NCI-H82 (cell line): ENCODE results near the gene HBEGF.

Experiments
- DNase-seq: peaks from one replicate; lab custom pipeline; 2025; lab: John Stamatoyannopoulos, UW

Gene HBEGF

DNA sequence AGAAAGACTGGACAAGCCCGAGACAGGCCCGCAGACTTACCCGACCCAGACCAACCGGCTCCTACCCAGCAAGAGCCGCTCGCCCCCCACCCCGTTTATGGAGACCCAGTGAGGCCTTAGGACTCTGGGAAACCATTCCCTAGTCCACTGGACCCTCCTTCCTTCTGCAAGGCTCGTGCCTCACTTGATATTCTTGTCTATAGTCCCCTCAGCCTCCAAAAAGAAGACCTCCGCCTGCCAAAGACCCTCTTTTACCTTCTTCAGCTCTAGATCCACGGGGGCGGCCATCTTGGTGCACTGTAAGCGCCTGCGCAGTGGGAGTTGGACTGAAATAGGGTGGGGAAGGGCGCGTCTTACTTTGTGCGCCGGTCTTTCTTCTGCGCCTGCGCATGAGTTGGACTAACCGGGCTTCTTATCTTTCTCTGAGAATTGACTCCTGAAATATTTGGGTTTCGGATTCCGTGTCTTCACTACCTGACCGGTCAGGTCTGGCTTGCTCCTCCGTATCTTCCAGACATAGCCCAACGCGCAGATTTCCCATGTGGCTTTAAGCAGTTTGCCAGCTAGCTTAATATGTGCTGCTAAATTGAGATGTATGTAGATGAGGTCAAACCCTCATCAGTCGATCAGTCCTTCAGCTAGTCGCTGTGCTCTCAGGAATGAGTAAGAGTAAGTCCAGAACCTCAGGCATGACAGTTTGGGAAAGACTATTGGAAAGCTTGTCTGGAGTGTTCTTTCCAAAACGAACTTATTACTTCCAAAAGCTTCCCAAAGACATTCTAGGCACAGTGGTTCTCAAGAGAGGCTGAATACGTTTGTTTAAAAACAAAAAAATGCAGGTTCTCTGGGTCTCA, 43.4 kb downstream of the HBEGF start, which contains the start of gene PFDN1:
PFDN1 (minus strand) TSS at position 316 of the 854 bp plus-strand sequence; CDS start at position 288, 28 bp downstream.
- DNase-seq, result peak; percentile 96

DNA sequence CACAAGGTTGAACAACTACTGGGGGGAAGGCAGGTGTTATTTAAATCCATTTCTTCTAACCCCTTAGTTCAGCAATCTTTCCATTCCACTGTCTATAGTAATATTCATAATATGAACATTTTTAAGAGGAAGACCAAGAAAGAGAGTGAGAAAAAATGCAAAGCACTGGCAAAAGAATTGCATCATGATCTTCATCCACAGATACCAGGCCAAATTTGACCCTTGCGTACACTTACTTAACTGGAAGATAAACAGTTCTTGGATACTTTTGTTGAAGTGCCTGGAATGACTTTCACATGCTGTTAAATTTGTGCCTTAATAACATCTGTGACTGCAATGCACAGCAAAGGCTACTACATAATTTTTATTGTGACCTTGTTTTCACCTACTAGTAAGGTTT, 45.3 kb downstream of the HBEGF start:
- no peak for DNase-seq

DNA sequence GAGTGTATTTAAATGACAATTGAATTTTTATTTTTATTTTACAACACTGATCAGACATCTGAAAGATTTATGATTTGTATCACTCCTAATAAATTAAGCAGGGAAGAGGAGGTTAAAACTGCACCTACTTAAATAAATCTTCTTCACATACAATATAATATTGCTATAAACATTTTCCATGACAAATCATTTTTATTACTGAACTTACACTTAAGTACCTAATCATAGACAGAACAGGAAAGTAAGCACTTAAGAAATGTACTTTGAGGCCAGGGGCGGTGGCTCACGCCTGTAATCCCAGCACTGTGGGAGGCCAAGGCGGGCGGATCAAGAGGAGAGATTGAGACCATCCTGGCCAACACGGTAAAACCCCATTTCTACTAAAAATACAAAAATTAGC, 47.3 kb downstream of the HBEGF start:
- no peak for DNase-seq

DNA sequence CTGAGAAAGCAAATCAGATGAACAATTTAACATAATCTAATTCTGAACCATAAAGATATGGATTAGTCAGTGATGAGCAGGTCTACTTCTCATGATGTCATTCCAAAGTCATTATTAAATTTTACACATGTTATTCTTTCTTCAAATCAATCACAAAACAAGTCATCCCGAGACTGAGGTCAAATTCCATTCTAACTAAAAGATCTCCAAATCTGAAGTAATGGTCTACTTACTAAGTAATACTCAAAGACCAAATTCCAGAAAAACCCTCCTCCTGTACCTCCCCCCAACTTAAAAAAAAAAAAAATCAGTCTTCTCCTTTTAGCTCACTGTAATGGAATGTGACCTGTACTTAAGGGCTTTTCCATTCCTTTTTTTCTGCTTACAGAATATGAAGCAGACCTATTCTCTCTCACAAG, 48.2 kb downstream of the HBEGF start:
- no peak for DNase-seq

DNA sequence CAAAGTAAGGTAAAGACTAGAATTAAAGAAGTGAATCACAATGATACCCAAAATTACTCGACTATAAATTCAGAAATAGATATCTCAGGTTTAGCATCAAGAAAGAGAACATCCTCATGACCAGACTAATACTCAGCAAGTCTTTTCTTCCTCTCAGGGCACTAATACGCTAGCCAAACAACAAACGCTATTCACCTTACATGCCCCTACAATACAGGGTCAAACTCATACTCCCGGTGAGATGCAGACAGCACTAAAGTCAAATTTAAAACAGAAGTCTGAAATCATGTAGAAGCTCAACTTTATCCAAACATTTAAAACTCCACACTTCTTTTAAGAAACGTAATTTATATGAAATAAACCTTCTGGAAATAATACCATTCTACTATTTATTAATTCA, 49.1 kb downstream of the HBEGF start:
- DNase-seq, result peak; percentile 15

DNA sequence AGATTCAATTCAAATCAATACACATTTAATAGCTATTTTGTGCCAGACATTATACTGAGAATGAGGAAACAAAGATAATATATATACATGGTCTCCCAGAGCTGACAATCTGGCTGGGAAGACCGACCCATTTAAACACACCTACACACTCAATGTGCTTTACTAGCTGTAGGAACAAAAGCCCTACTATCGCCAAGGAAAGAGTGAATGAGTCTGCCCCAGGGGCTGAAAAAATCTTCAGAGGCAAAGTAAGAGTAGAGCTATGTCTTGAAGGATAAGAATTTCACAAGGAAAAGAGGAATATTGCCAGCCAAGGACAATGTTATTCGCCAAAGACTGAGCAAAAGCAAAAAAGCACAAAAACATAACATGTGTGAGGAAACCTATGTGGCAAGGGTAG, 50.1 kb downstream of the HBEGF start:
- no peak for DNase-seq

DNA sequence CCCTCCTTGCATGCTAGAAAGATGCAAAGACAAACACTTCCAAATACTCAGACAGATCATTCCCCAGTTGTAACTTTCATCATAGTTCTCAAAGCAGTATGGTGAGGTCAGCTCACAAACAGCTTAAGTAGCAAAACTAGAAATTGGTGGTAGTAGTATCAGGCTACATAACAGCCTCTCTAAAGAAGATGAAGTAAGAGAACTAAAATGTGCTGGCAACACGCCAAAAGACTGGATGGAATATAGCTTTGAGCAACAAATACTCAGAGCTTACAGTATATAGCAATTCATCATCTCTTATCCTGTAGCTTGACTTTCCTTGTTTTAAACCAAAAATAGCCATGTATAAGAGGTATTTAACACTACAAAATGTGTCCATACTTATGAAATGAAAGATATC, 51.0 kb downstream of the HBEGF start:
- DNase-seq, result peak; percentile 58

DNA sequence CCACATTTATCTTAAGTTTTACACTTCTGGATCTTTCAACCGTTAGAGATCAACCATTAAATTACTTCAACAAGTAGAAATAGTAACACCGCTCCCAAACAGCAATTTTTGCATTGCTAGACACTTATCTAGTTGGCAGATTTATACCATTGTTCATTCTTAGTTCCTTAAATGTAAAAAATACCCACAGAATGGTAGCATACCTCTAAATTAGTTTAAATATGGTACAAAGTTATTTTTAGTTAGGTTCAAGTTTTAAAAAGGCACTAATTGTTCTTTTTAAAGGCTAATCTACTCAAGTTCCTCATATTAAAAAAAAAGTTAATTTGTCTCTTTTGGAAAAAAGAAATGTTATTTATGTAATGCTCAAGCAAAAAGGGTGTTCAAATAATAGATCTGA, 51.6 kb downstream of the HBEGF start:
- no peak for DNase-seq

DNA sequence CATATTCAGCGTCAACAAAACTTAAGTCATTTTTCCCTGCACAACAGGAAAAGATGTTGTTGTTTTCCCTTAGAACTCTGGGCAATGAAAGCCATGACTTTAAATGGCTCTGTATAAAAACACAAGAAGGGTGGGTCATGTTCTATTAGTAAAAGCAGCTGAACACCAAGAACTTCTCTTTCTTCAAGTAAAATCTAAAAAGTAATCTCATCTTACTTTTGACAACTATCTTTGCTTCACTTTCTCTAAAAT, 52.6 kb downstream of the HBEGF start:
- DNase-seq, result no peak

DNA sequence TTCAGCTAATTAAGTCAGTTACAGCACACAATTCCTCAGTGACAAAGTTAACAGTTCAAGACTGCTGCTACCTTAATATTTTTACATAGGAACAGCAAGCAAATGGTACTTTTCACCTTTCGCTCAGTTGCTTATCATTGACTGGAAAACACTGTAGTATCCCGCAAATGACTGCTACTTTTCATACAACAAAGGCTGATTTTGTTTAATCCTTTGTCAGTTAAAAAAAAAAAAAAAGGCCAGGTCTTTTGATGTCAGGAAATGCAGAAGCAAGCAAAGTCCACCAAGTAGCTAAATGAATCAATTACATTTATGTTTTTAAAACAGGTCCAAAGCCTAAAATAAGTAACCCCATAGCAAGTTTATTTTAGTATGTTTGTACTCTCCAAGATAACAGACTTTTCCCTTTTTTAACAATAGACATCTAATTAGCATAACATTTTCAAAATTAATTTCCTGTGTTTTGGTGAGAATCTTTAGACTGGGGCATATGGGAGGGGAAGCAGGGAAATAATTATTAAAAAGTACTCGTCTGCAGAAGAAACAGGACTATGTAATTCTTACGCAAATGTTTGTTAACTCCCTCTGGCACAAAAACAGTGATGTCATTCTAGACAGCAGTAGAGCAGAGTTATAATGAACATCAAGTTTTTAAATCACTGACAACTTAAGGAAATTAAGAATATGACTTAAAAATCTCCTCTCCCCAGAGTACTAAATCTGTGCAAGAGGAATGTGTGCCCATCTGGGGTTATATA, 53.1 kb downstream of the HBEGF start:
- no peak for DNase-seq

DNA sequence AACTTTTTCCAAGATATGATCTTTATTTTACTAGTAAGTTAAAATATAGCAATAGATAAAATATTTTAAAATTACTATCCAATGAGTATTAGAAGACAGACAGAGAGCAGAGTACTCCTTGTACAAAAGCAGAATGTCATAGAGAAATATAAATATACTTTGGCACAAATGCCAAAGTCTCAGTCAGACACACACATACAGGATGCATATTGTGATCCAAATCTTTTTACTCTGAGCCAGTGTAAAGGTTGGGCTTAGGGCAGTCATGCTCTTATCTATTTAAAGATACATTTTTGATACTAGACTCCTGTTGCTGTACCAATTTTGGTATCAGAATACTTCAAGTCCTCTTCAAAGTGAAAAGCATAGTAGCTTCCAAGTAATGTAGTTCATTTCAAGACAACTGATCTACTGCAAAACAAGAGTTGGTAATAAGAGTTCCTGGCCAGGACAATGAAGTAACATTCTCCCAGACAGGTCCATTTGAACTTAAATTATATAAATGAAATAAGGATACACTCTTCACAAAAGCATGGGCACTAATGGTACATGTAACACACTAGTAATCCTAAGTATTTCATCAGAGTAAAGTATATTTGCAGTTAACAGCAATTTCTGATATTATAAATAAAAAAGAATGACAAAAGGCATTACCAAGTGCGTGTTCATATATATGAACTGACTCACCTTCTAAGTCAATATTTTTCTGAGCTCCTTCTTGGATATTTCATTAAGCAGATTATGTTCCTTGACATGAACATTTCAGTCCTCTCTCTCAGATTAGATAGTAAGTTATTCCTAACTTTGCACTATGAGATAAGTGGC, 54.0 kb downstream of the HBEGF start:
- DNase-seq, result no peak

DNA sequence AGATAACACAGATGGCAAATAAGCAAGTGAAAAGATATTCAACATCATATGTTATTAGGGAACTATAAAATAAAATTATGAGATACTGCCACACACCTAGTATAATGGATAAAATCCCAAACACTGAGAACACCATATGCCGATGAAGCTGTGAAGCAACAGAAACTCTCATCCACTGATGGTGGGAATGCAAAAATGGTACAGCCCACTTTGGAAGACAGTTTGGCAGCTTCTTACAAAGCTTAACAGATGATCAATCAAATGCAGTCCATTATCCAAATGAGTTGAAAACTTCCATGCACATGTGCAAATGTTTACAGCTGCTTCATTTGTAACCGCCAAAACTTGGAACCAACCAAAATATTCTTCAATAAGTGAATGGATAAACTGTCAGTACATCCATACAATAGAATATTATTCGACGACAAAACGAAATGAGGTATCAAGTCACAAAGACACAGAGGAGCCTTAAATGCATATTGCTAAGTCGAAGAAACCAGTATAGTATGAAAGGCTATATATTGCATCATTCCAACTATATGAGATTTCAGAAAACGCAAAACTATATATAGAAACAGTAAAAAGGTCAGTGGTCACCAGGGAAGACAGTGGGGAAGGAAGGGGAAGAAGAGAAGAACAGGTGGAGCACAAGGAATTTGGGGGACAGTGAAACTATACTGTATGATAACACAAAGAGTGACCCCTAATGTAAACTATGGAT, 58.4 kb downstream of the HBEGF start:
- DNase-seq, result no peak

DNA sequence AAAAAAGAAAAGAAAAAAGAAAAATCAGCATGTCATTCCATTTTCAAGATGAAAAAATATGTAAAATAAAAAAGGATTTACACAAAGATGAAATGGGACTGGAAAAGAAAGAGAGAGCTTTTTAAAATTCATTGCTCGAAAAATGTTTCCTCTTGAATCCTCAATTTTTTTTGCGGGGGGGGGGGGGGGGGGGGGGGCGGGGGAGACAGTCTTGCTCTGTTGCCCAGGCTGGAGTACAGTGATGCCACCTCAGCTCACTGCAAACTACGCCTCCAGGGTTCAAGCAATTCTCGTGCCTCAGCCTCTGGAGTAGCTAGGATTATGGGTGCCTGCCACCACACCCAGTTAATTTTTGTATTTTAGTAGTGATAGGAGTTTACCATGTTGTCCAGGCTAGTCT, 60.0 kb downstream of the HBEGF start:
- no peak for DNase-seq

DNA sequence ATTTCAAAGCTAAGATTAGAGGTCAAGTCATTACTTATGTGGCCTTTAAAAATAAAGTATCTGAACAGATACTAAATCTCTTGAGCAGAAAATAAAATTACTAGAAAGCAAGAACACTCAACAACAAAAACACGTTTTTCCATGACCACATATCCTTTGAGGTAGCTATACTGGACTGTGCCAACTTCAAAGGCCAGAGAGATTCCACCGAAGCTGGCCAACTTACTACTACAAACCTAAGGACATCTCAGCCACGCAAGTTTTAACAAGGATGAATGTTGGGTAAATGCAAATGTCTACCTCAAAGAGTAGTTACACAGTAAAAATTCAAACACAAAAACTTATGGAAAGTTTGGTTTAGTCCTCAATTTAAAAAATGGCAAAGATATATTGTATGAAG, 62.4 kb downstream of the HBEGF start:
- no peak for DNase-seq
